Colon (tissue), 2 donors: ENCODE measurements around the gene DENND6A.
"Not testable (repeated sequence)": the region's sequence is repeated elsewhere in the genome, so short reads cannot be mapped to it uniquely, and the experiment has no call there.

Experiments
- FAIRE-seq: peaks from 2 replicates; lab custom pipeline; 2012; peaks lifted over from hg19 to GRCh38; lab: Jason Lieb, UNC
- donor health status: control.
- donor health status: control.

The DENND6A gene

GRCh38 chr3:57694146-57694545 lies 1.3 kb upstream of the DENND6A start:
- no peak for FAIRE-seq

GRCh38 chr3:57692133-57692395 lies 813 bp downstream of the DENND6A start:
- FAIRE-seq, result not testable (repeated sequence)

GRCh38 chr3:57691411-57692132 lies 1.3 kb downstream of the DENND6A start:
- no peak for FAIRE-seq

GRCh38 chr3:57689367-57690053 lies 3.4 kb downstream of the DENND6A start:
- FAIRE-seq, result no peak

GRCh38 chr3:57688291-57688690 lies 4.6 kb downstream of the DENND6A start:
- FAIRE-seq, result no peak

GRCh38 chr3:57683286-57683685 lies 9.6 kb downstream of the DENND6A start:
- no peak for FAIRE-seq

- FAIRE-seq, result no peak
Observed at GRCh38 chr3:57682284-57682683, 10.6 kb downstream of the DENND6A start.

- FAIRE-seq, result no peak
Observed at GRCh38 chr3:57681691-57682090, 11.2 kb downstream of the DENND6A start.

GRCh38 chr3:57680046-57680445 lies 12.8 kb downstream of the DENND6A start:
- no peak for FAIRE-seq

- no peak for FAIRE-seq
Observed at GRCh38 chr3:57675530-57675929, 17.3 kb downstream of the DENND6A start.

- FAIRE-seq, result no peak
Observed at GRCh38 chr3:57673156-57673555, 19.7 kb downstream of the DENND6A start.

- no peak for FAIRE-seq
Observed at GRCh38 chr3:57670543-57670942, 22.3 kb downstream of the DENND6A start.

- FAIRE-seq, result no peak
Observed at GRCh38 chr3:57661404-57661803, 31.5 kb downstream of the DENND6A start.

- FAIRE-seq, result no peak
Observed at GRCh38 chr3:57659806-57660439, 33.0 kb downstream of the DENND6A start.

- FAIRE-seq, result no peak
Observed at GRCh38 chr3:57659004-57659673, 33.7 kb downstream of the DENND6A start.

GRCh38 chr3:57658536-57658935 lies 34.3 kb downstream of the DENND6A start:
- no peak for FAIRE-seq

- FAIRE-seq, result no peak
Observed at GRCh38 chr3:57655727-57656126, 37.1 kb downstream of the DENND6A start.

GRCh38 chr3:57654267-57654666 lies 38.6 kb downstream of the DENND6A start:
- FAIRE-seq, result no peak

GRCh38 chr3:57652203-57652602 lies 40.7 kb downstream of the DENND6A start:
- no peak for FAIRE-seq

- no peak for FAIRE-seq
Observed at GRCh38 chr3:57647292-57647940, 45.5 kb downstream of the DENND6A start.

GRCh38 chr3:57646723-57647122 lies 46.2 kb downstream of the DENND6A start:
- no peak for FAIRE-seq

- no peak for FAIRE-seq
Observed at GRCh38 chr3:57644740-57645139, 48.1 kb downstream of the DENND6A start.

- no peak for FAIRE-seq
Observed at GRCh38 chr3:57637391-57637790, 55.5 kb downstream of the DENND6A start.
